Osteocyte (in vitro differentiated cells): ENCODE results near the gene RAB17. TPM values are rescaled to one million over a fixed set of nuclear protein-coding genes. Genes with fewer than 3 reads are reported as not detected.

Source experiments
- DNase-seq: peaks from one replicate; pipeline ENCODE4 v3.0.0; 2021; ENCODE audit warnings: mixed read lengths; ENCODE audit not compliant: unreplicated experiment; ENCODE audit errors: extremely low spot score
- H3K27ac Mint-ChIP-seq: one replicate; pipeline ENCODE4 v1.8.0; 2021; ENCODE audit warnings: mild to moderate bottlenecking, mixed read lengths; ENCODE audit not compliant: unreplicated experiment
- H3K27me3 Mint-ChIP-seq: one replicate; pipeline ENCODE4 v1.8.0; 2021; ENCODE audit warnings: mixed read lengths; ENCODE audit not compliant: unreplicated experiment
- H3K36me3 Mint-ChIP-seq: one replicate; pipeline ENCODE4 v1.8.0; 2021; ENCODE audit warnings: mixed read lengths; ENCODE audit not compliant: unreplicated experiment
- H3K4me1 Mint-ChIP-seq: one replicate; pipeline ENCODE4 v1.8.0; 2021; ENCODE audit warnings: mixed read lengths; ENCODE audit not compliant: unreplicated experiment
- H3K4me3 Mint-ChIP-seq: one replicate; pipeline ENCODE4 v1.8.0; 2021; ENCODE audit warnings: mild to moderate bottlenecking, moderate library complexity, mixed read lengths; ENCODE audit not compliant: unreplicated experiment
- H3K9me3 Mint-ChIP-seq: one replicate; pipeline ENCODE4 v1.8.0; 2021; ENCODE audit warnings: mixed read lengths; ENCODE audit not compliant: unreplicated experiment
- total RNA-seq: library from RNA; stranded (reverse); gene quantifications from 2 replicates; pipeline ENCODE4 v1.2.1, GENCODE V29; 2021
- TF ChIP-seq, protein P1 (sequence below): fragments of 200-600 bp; sonication (generic); IDR thresholded peaks from 2 replicates; pipeline ENCODE4 v1.5.0; 2021; ENCODE audit warnings: antibody characterized with exemption, mild to moderate bottlenecking, moderate library complexity

Gene RAB17
- total RNA-seq, 1 donor from 2014 or later, result 5.2 TPM

DNA sequence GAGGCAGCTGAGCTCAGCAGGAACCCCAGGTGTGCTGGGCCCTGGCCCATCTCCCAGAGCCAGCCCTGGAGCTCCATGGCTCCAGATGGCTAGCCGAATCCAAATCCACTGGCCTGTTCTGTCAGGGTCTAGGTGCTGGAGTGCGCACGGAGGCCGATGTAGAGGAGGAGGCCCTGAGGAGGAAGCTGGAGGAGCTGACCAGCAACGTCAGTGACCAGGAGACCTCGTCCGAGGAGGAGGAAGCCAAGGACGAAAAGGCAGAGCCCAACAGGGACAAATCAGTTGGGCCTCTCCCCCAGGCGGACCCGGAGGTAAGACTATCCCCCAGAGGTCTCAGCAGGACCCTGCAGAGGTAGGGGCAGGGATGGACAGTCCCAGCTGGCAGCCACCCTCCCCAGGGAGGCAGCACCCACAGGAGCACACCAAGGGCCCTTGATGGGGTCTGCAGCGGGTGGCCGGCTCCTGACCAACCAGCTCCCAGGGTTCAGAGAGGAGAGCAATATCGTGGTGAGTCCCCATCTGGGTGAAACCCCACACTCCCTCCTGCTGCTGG, 50.2 kb downstream of the RAB17 start:
- TF ChIP-seq, protein P1, sequence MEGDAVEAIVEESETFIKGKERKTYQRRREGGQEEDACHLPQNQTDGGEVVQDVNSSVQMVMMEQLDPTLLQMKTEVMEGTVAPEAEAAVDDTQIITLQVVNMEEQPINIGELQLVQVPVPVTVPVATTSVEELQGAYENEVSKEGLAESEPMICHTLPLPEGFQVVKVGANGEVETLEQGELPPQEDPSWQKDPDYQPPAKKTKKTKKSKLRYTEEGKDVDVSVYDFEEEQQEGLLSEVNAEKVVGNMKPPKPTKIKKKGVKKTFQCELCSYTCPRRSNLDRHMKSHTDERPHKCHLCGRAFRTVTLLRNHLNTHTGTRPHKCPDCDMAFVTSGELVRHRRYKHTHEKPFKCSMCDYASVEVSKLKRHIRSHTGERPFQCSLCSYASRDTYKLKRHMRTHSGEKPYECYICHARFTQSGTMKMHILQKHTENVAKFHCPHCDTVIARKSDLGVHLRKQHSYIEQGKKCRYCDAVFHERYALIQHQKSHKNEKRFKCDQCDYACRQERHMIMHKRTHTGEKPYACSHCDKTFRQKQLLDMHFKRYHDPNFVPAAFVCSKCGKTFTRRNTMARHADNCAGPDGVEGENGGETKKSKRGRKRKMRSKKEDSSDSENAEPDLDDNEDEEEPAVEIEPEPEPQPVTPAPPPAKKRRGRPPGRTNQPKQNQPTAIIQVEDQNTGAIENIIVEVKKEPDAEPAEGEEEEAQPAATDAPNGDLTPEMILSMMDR, result no peak
- Mint-ChIP-seq H3K36me3 (peaks cover 3% of the 10 kb centered on the region), H3K4me3 (no peak overlapping the region), H3K27ac (no peak overlapping the region), H3K27me3 (no peaks in the 10 kb centered on the region), H3K4me1 (peaks cover 19% of the 10 kb centered on the region), H3K9me3 (no peaks in the 10 kb centered on the region)
- no peak for DNase-seq

DNA sequence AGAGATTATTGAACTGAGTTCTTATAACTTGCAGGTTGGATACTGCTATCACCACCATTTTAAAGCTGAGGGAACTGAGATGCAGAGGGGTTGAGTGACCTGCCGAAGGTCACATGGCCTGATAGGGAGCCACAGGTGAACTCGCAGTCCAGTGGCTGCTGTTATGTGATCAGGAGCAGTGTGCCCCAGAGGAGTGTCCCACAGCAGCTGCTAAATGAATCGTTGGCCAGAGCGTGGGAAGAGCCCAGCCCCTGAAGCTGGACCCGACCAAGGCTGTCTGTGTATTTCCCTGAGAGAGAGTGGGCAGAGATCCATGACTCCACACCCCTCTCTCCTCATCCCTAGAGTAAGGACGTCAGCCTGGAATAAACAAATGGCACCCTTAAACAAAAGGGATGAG, 50.9 kb downstream of the RAB17 start:
- Mint-ChIP-seq H3K27me3 (no peaks in the 10 kb centered on the region), H3K9me3 (no peaks in the 10 kb centered on the region)
- DNase-seq, result no peak

DNA sequence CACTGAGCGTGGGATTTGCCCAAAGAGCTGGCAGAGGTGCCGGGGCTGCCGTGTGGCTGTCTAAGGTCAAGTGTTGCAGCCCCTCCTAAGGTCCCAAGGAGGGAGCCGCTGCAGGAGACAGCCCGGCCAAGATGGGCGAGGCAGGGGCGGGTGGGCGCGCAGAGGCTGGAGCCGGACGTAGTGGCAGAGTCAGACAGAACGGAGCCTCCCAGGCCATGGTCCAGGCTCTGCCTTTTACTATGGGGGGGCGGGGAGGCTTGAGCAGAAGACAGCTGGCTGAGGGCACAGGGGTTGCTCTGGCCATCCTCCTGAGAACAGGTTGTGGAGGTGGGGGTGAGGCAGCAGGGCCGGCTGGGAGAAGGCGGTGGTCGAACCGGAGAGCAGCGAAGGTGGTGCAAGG, 51.6 kb downstream of the RAB17 start:
- DNase-seq, result no peak
- Mint-ChIP-seq H3K27me3 (no peaks in the 10 kb centered on the region), H3K4me3 (no peak overlapping the region), H3K4me1 (peaks cover 19% of the 10 kb centered on the region), H3K36me3 (peaks cover 5% of the 10 kb centered on the region), H3K27ac (no peak overlapping the region), H3K9me3 (no peaks in the 10 kb centered on the region)
- TF ChIP-seq, protein P1, result no peak

More for the DNA sequence above, 50.9 kb downstream of the RAB17 start:
- Mint-ChIP-seq H3K4me3 (no peak overlapping the region), H3K4me1 (peaks cover 19% of the 10 kb centered on the region), H3K27ac (no peak overlapping the region), H3K36me3 (peaks cover 3% of the 10 kb centered on the region)
- TF ChIP-seq, protein P1, result no peak

DNA sequence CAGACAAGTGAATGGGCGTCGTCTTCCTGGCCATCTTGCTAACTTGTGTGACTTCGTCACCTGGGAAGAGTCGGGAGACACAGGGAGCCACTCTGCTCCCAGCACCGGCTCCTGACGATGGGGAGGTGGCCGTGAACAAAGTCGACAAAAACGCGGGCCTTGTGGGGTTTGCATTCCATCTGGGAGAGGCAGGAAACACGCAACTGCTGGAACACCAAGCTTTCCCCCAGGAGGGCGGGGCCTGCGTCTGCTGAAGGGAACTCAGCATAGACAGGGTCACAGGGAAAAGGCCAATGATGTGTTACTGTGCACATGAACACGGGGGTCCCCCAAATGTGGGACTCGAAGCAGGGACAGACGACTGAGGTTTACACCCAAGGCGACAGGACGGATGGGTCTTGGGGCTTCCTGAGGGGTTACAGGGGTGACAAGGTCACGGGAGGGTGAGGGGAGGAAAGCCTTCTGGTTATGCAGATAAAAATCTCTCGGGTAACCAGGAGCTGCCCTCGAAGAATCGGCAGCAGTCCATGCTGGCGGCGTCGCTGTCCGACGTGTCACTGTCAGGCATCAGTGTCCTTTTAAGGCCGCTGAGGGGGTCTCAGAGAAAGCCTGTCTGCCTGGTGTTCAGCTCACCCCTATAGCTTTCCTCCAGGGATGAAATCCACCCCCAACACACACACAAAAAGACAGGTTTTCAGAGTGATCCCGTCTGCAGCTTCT, 52.4 kb downstream of the RAB17 start:
- H3K27ac Mint-ChIP-seq, result no peak overlapping the region
- H3K27me3 Mint-ChIP-seq, result no peaks in the 10 kb centered on the region
- peaks cover 19% of the 10 kb centered on the region for H3K4me1 Mint-ChIP-seq
- no peak for DNase-seq
- H3K36me3 Mint-ChIP-seq, result peaks cover 5% of the 10 kb centered on the region
- no peak overlapping the region for H3K4me3 Mint-ChIP-seq
- no peaks in the 10 kb centered on the region for H3K9me3 Mint-ChIP-seq
- TF ChIP-seq, protein P1, result no peak

DNA sequence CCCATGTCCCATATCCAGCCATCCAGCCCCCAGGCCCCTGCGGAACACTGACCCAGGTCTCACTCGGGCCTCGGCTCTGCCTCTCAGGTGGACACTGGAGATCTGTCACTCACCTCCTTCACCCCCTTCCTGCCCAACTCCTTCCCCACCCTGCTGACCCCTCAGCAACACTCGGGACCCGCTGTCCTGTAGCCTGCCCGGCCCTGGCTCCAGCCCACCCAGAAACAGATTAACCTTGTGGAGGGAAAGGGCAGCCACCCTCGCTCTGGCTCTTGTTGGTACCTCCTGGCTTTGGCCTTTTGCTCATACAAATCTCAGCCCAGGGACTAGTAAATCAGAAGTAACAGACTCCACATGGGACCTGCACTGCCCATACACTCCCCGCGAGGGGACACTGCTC, 53.9 kb downstream of the RAB17 start:
- H3K27me3 Mint-ChIP-seq, result no peaks in the 10 kb centered on the region
- no peak for DNase-seq
- no peak overlapping the region for H3K27ac Mint-ChIP-seq
- no peak overlapping the region for H3K4me3 Mint-ChIP-seq
- TF ChIP-seq, protein P1, result no peak
- H3K36me3 Mint-ChIP-seq, result peaks cover 5% of the 10 kb centered on the region
- peaks cover 18% of the 10 kb centered on the region for H3K4me1 Mint-ChIP-seq
- H3K9me3 Mint-ChIP-seq, result no peaks in the 10 kb centered on the region
